Esophagus (tissue), 2 donors: Measurements from ENCODE around the gene SERINC2. TPM values are rescaled to one million over a fixed set of nuclear protein-coding genes. Genes with fewer than 3 reads are reported as not detected.
"Not testable (repeated sequence)": the region's sequence is repeated elsewhere in the genome, so short reads cannot be mapped to it uniquely, and the experiment has no call there.

Source experiments
- H3K27ac ChIP-seq, 2 donors: one replicate each; pipeline ENCODE4 v1.5.1; 2013; ENCODE audit warnings: low read depth in 2 of 2, mild to moderate bottlenecking in 2 of 2, inconsistent platforms in 1 of 2, low read length in 1 of 2, moderate library complexity in 1 of 2
- H3K27me3 ChIP-seq, 2 donors: one replicate each; pipeline ENCODE4 v1.6.1; 2013; ENCODE audit warnings: low read length in 2 of 2, control low read depth in 1 of 2, mild to moderate bottlenecking in 1 of 2; ENCODE audit not compliant: insufficient read depth in 2 of 2, control insufficient read depth in 1 of 2
- H3K36me3 ChIP-seq, 2 donors: one replicate each; pipeline ENCODE4 v1.6.1; 2013; ENCODE audit warnings: low read length in 1 of 2; ENCODE audit not compliant: control insufficient read depth in 2 of 2, insufficient read depth in 2 of 2
- H3K4me1 ChIP-seq, 2 donors: one replicate each; pipeline ENCODE4 v1.6.1; 2013; ENCODE audit warnings: low read length in 1 of 2; ENCODE audit not compliant: control insufficient read depth in 2 of 2, insufficient read depth in 2 of 2
- H3K4me3 ChIP-seq, 2 donors: one replicate each; pipeline ENCODE4 v1.5.1; 2013; ENCODE audit warnings: low read length in 2 of 2, mild to moderate bottlenecking in 2 of 2, low read depth in 1 of 2, moderate library complexity in 1 of 2
- H3K9me3 ChIP-seq, 2 donors: one replicate each; pipeline ENCODE4 v1.6.1; 2013; ENCODE audit warnings: mild to moderate bottlenecking in 2 of 2, low read depth in 1 of 2, low read length in 1 of 2, moderate library complexity in 1 of 2; ENCODE audit not compliant: control insufficient read depth in 2 of 2, insufficient read depth in 1 of 2
- WGBS, 2 donors: extraction: QIAGEN DNeasy Blood & Tissue Kit; methylation state at CpG; one replicate each; pipeline ENCODE4 v1.1.7; 2013; 5-methylcytosine and 5-hydroxymethylcytosine counted together
- polyA plus RNA-seq, 2 donors: library from polyadenylated mRNA; stranded (reverse); fragments of 200-250 nt; gene quantifications; one replicate each; pipeline ENCODE4 v1.2.3, GENCODE V29; 2013
- donor health status: healthy with polysubstance abuse.
- donor health status: Bipolar disorder and iron deficiency.

The SERINC2 gene
- polyA plus RNA-seq, 2 donors = 84.2 to 119 TPM

DNA sequence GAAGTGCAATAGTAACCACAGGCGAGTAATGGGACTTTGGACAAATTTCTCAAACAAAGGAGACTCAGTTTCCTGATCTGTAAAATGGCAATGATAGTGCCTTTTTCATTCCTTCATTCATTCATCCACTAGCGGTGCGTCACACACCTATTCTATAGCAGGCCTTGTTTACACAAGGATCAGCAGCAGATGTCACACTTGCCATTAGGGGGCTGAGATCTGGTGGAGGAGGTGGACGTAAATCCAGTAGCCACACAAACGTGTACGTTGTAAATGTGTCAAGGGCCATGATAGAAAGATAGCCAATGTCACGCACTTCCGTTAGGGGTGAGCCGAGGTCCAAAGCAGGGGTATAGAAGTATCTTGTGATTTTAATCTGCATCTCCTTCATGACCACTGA, 34.2 kb downstream of the SERINC2 start:
- Histone ChIP-seq H3K4me3 (no peak overlapping the region), H3K27me3 (no peaks in the 10 kb centered on the region), H3K9me3 (peaks cover 0 to 8% of the 10 kb centered on the region in 2 donors), H3K4me1 (peaks cover 0 to 4% of the 10 kb centered on the region in 2 donors), H3K36me3 (no peaks in the 10 kb centered on the region), H3K27ac (peak overlapping the region; percentile 24 to 26)
- 61 to 63% methylated on average over 9 of the region's 9 CpGs for WGBS, 2 donors

DNA sequence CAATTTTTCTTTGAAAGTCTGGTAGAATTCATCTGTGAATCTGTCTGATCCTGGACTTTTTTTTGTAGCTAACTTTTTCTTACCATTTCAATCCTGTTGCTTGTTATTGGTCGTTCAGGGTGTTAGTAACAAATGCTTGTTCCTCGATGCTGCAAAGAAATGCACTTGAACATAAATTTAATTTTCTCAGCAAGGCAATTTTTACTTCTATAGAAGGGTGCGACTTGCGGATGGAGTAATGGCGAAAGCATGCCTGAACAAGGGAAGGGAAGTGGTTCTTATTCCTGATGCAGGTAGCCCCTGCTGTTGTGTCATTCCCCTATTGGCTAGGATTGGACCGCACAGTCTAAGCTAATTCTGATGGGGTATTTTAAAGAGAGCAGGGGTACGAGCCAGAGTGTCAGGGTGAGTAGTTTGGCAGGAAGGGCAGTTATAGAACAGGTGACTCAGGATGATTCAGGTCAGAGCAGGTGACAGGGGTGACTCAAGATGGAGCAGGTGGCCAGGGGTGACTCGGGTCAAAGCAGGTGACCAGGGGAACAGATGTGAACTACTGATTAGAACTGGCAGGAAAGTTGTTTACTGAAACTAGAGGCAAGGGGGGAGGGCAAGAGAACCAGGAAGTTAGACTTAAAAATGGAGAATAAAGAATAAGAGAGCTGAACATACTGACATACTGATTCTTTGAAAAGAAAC, 40.5 kb downstream of the SERINC2 start:
- no peaks in the 10 kb centered on the region for H3K36me3 ChIP-seq
- H3K4me1 ChIP-seq = no peaks in the 10 kb centered on the region
- no peak overlapping the region for H3K27ac ChIP-seq
- H3K27me3 ChIP-seq = no peaks in the 10 kb centered on the region
- H3K9me3 ChIP-seq = peaks cover 2 to 7% of the 10 kb centered on the region in 2 donors
- H3K4me3 ChIP-seq = no peak overlapping the region
- WGBS, 2 donors = 73 to 77% methylated on average over 8 of the region's 8 CpGs

DNA sequence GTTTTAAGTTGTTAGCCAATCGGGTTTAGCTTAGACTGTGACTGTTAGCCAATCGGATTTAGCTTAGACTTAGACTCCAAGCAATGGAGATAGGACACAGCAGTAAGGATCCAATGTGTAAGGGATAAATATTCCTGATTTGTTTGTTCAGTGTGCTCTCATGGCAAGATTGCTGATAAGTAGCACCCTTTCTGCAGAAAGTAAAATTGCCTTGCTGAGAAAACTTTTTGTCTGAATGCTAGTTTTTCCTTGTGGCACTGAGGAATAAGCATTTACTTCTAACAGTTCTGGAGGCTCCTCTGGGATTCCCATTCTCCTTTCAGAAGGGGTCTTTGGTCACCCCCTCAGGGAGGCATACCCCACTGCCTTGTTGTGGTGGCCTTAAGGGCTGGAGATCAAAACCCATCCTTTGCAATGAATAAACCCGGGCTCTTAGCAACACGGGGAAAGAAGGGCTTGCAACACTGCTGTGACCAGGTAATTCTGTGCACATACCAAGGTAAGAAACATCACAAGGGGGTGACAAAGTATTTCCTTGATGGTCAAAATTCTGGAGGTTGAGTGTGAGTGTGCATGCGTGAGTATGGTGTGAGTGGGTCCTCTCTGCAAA, 45.4 kb downstream of the SERINC2 start:
- Histone ChIP-seq H3K9me3 (peaks cover 8 to 16% of the 10 kb centered on the region in 2 donors), H3K36me3 (no peaks in the 10 kb centered on the region), H3K27me3 (no peaks in the 10 kb centered on the region), H3K4me1 (no peaks in the 10 kb centered on the region), H3K27ac (no peak overlapping the region), H3K4me3 (no peak overlapping the region)
- WGBS, 2 donors = 90 to 94% methylated on average over 5 of the region's 5 CpGs

DNA sequence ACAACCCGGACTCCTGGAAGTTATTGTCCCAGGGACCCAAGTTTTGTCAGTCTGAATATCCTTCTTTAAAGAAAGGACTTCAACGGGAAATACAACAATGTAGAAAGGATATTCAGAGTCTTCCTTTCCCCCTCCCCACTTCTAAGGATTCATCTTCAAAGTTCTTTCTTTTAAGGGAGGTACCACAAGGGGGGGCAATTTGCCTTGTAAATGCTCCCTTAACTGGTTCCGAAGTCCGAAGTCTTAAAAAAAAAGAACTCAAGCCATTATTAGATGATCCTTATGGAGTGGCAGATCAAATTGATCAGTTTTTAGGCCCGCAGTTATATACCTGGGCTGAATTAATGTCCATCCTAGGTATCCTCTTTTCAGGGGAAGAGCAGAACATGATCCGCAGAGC, 47.0 kb downstream of the SERINC2 start:
- 59% methylated on average over 6 of the region's 6 CpGs for WGBS, 2 donors
- no peak overlapping the region for H3K27ac ChIP-seq
- H3K9me3 ChIP-seq = peaks cover 8 to 13% of the 10 kb centered on the region in 2 donors
- H3K4me1 ChIP-seq = no peaks in the 10 kb centered on the region
- no peak overlapping the region for H3K4me3 ChIP-seq
- no peaks in the 10 kb centered on the region for H3K27me3 ChIP-seq
- no peaks in the 10 kb centered on the region for H3K36me3 ChIP-seq

DNA sequence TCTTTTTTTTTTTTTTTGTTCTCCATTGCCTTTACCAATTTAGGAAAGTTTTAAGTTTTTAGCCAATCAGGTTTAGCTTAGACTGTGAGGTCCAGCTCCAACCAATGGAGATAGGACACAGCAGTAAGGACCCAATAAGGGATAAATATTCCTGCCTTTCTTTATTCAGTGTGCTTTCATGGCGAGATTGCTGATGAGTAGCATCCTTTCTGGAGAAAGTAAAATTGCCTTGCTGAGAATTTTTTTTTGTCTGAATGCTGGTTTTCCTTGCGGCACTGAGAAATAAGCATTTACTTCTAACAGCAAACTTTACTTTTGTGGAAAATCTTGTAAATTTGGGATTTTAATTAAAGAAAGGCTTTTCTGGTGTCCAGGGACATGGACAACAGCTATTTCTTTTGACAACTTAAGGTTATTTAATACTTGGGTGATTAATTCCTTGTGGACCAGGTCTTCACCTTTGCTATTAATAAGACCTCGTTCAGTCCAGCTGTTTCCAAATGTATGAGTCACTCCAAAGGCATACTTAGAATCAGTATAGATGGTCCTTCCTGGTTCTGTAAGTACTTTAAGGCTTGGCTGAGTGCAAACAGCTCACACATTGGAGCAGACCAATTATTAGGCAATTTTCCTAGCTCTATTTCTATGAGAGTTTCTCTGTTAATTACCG, 54.1 kb downstream of the SERINC2 start:
- Histone ChIP-seq H3K36me3 (no peaks in the 10 kb centered on the region), H3K4me3 (no peak overlapping the region), H3K4me1 (no peaks in the 10 kb centered on the region), H3K27me3 (no peaks in the 10 kb centered on the region), H3K27ac (peak overlapping the region in 1 of 2 donors; percentile 42), H3K9me3 (no peaks in the 10 kb centered on the region)
- 72 to 74% methylated on average over 4 of the region's 4 CpGs for WGBS, 2 donors

DNA sequence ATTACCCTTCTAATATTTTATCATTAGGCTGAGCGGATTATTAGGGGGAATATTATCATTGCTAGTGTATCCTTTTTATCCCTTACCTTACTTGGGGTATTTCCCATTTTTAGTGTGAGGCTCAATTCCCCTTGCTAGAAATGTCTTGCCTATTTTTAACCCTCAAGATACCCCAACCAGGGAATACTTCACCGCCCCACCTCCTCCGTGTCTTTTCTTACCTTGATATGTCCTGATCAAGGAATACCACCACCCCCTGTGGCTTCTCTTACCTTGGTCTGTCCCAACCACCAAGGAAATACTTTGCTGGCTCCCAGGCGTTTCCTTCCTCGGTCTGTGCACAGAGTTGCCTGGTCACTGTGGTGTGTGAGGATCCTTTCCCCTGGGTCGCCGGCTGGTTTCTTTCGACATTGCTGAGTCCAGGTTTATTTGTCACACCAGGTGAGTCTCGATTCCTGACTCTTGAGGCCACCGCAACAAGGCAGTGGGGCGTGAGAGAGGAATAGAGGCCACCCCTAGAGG, 57.8 kb downstream of the SERINC2 start:
- Histone ChIP-seq H3K9me3 (no peaks in the 10 kb centered on the region), H3K4me1 (no peaks in the 10 kb centered on the region), H3K4me3 (peak overlapping the region in 1 of 2 donors; percentile 20), H3K36me3 (no peaks in the 10 kb centered on the region), H3K27ac (peak overlapping the region; percentile 63 to 71), H3K27me3 (no peaks in the 10 kb centered on the region)
- 92 to 94% methylated on average over 11 of the region's 11 CpGs for WGBS, 2 donors

DNA sequence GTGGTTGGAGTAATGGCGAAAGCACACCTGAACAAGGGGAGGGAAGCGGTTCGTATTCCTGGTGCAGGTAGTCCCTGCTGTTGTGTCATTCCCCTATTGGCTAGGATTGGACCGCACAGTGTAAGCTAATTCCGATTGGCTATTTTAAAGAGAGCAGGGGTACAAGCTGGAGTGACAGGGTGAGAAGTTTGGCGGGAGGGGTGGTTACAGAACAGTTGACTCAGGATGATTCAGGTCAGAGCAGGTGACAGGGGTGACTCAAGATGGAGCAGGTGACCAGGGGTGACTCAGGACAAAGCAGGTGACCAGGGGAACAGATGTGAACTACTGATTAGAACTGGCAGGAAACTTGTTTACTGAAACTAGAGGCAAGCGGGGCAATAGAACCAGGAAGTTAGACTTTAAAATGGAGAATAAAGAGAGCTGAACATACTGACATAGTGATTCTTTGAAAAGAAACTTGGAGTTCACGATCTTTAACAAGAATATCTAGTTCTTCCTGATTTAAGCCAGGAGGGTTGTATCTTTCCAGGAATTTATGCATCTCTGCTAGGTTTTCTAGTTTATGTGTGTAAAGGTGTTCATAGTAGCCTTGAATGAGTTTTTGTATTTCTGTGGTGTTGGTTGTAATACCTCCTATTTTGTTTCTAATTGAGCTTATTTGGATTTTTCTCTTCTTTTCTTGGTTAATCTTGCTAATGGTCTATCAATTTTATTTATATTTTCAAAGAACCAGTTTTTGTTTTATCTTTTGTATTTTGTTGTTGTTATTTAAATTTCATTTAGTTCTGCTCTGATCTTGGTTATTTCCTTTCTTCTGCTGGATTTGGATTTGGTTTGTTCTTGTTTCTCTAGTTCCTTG, 58.7 kb downstream of the SERINC2 start:
- Histone ChIP-seq H3K4me3 (peak overlapping the region in 1 of 2 donors; percentile 20), H3K27ac (peak overlapping the region; percentile 63 to 71)
- not testable (repeated sequence) for H3K4me1 ChIP-seq, H3K36me3 ChIP-seq, H3K27me3 ChIP-seq, H3K9me3 ChIP-seq
- WGBS, 2 donors = 72% methylated on average over 8 of the region's 8 CpGs

DNA sequence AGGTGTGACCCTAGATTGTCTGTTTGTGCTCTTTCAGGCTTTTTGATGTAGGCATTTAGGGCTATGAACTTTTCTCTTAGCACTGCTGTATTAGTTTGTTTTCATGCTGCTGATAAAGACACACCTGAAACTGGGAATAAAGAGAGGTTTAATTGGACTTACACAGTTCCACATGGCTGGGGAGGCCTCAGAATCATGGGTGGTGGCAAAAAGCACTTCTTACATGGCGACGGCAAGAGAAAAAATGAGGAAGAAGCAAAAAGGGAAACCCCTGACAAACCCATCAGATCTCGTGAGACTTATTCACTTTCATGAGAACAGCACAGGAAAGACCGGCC, 59.3 kb downstream of the SERINC2 start:
- 70 to 71% methylated on average over 4 of the region's 4 CpGs for WGBS, 2 donors
- peak overlapping the region; percentile 47 to 75 for H3K27ac ChIP-seq
- not testable (repeated sequence) for H3K4me3 ChIP-seq

DNA sequence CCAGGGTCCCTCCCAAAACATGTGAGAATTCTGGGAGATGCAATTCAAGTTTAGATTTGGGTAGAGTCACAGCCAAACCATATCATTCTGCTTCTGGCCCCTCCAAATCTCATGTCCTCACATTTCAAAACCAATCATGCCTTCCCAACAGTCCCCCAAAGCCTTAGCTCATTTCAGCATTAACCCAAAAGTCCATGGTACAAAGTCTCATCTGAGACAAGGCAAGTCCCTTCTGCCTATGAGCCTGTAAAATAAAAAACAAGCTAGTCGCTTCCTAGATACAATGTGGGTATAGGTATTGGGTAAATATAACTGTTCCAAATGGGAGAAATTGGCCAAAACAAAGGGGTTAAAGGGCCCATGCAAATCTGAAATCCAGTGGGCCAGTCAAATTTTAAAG, 59.7 kb downstream of the SERINC2 start:
- 90 to 95% methylated on average over 1 of the region's 1 CpG for WGBS, 2 donors
- peak overlapping the region; percentile 47 to 75 for H3K27ac ChIP-seq
- H3K9me3 ChIP-seq, H3K4me1 ChIP-seq, H3K4me3 ChIP-seq, H3K27me3 ChIP-seq, H3K36me3 ChIP-seq: not testable (repeated sequence)

More for the DNA sequence above, 59.3 kb downstream of the SERINC2 start:
- H3K4me1 ChIP-seq, H3K9me3 ChIP-seq, H3K27me3 ChIP-seq, H3K36me3 ChIP-seq: not testable (repeated sequence)
